Measurements from ENCODE around the gene RAB6B.

The RAB6B gene

GRCh38 chr3:133884054-133884886, 11.4 kb downstream of the RAB6B start:
- DNase-seq (ENCODE audit: low read depth) = no peak
- H3K4me3 ChIP-seq (ENCODE audit: low read depth, low read length) = no peak overlapping the region

- no peak for DNase-seq (ENCODE audit: low read depth)
- H3K4me3 ChIP-seq (ENCODE audit: low read depth, low read length) = no peak overlapping the region
Measured at GRCh38 chr3:133883641-133884040, 12.0 kb downstream of the RAB6B start.

GRCh38 chr3:133882986-133883586, 12.6 kb downstream of the RAB6B start:
- H3K4me3 ChIP-seq (ENCODE audit: low read depth, low read length) = no peak overlapping the region

GRCh38 chr3:133881939-133882825, 13.5 kb downstream of the RAB6B start:
- DNase-seq (ENCODE audit: low read depth) = no peak
- H3K4me3 ChIP-seq (ENCODE audit: low read depth, low read length) = no peak overlapping the region

More at GRCh38 chr3:133882986-133883586, 12.6 kb downstream of the RAB6B start:
- no peak for DNase-seq (ENCODE audit: low read depth)

GRCh38 chr3:133881492-133881891, 14.2 kb downstream of the RAB6B start:
- no peak for DNase-seq (ENCODE audit: low read depth)
- no peak overlapping the region for H3K4me3 ChIP-seq (ENCODE audit: low read depth, low read length)

GRCh38 chr3:133880886-133881455, 14.7 kb downstream of the RAB6B start:
- no peak overlapping the region for H3K4me3 ChIP-seq (ENCODE audit: low read depth, low read length)
- DNase-seq (ENCODE audit: low read depth) = no peak

- H3K4me3 ChIP-seq (ENCODE audit: low read depth, low read length) = no peak overlapping the region
- no peak for DNase-seq (ENCODE audit: low read depth)
Measured at GRCh38 chr3:133880287-133880686, 15.4 kb downstream of the RAB6B start.

GRCh38 chr3:133878518-133878917, 17.2 kb downstream of the RAB6B start:
- DNase-seq (ENCODE audit: low read depth) = no peak
- H3K4me3 ChIP-seq (ENCODE audit: low read depth, low read length) = no peak overlapping the region

- H3K4me3 ChIP-seq (ENCODE audit: low read depth, low read length) = no peak overlapping the region
- DNase-seq (ENCODE audit: low read depth) = no peak
Measured at GRCh38 chr3:133877221-133877620, 18.5 kb downstream of the RAB6B start.

GRCh38 chr3:133874761-133875438, 20.8 kb downstream of the RAB6B start:
- H3K4me3 ChIP-seq (ENCODE audit: low read depth, low read length) = no peak overlapping the region
- DNase-seq (ENCODE audit: low read depth) = no peak

GRCh38 chr3:133874344-133874743, 21.3 kb downstream of the RAB6B start:
- H3K4me3 ChIP-seq (ENCODE audit: low read depth, low read length) = no peak overlapping the region
- DNase-seq (ENCODE audit: low read depth) = no peak

- DNase-seq (ENCODE audit: low read depth) = no peak
- H3K4me3 ChIP-seq (ENCODE audit: low read depth, low read length) = no peak overlapping the region
Measured at GRCh38 chr3:133872781-133873180, 22.9 kb downstream of the RAB6B start.

- no peak overlapping the region for H3K4me3 ChIP-seq (ENCODE audit: low read depth, low read length)
- no peak for DNase-seq (ENCODE audit: low read depth)
Measured at GRCh38 chr3:133872161-133872560, 23.5 kb downstream of the RAB6B start.

GRCh38 chr3:133871368-133872090, 24.2 kb downstream of the RAB6B start:
- no peak overlapping the region for H3K4me3 ChIP-seq (ENCODE audit: low read depth, low read length)
- no peak for DNase-seq (ENCODE audit: low read depth)

- DNase-seq (ENCODE audit: low read depth) = no peak
- H3K4me3 ChIP-seq (ENCODE audit: low read depth, low read length) = no peak overlapping the region
Measured at GRCh38 chr3:133870822-133871221, 24.9 kb downstream of the RAB6B start.

GRCh38 chr3:133869586-133869985, 26.1 kb downstream of the RAB6B start:
- no peak overlapping the region for H3K4me3 ChIP-seq (ENCODE audit: low read depth, low read length)
- DNase-seq (ENCODE audit: low read depth) = no peak

GRCh38 chr3:133868758-133869475, 26.8 kb downstream of the RAB6B start:
- DNase-seq (ENCODE audit: low read depth) = no peak
- no peak overlapping the region for H3K4me3 ChIP-seq (ENCODE audit: low read depth, low read length)

GRCh38 chr3:133868186-133868585, 27.5 kb downstream of the RAB6B start:
- DNase-seq (ENCODE audit: low read depth) = no peak

More at GRCh38 chr3:133868186-133868585, 27.5 kb downstream of the RAB6B start:
- H3K4me3 ChIP-seq (ENCODE audit: low read depth, low read length) = no peak overlapping the region

Measured in skeletal muscle cell (primary cell).